GM21717 (cell line): ENCODE data around the gene VPS13D.

Experiments
- ATAC-seq: cut with Tn5 transposase; IDR thresholded peaks from one replicate; pipeline ENCODE4 v1.9.1; 2021; ENCODE audit warnings: mild to moderate bottlenecking, moderate library complexity; ENCODE audit not compliant: unreplicated experiment

Gene VPS13D

DNA sequence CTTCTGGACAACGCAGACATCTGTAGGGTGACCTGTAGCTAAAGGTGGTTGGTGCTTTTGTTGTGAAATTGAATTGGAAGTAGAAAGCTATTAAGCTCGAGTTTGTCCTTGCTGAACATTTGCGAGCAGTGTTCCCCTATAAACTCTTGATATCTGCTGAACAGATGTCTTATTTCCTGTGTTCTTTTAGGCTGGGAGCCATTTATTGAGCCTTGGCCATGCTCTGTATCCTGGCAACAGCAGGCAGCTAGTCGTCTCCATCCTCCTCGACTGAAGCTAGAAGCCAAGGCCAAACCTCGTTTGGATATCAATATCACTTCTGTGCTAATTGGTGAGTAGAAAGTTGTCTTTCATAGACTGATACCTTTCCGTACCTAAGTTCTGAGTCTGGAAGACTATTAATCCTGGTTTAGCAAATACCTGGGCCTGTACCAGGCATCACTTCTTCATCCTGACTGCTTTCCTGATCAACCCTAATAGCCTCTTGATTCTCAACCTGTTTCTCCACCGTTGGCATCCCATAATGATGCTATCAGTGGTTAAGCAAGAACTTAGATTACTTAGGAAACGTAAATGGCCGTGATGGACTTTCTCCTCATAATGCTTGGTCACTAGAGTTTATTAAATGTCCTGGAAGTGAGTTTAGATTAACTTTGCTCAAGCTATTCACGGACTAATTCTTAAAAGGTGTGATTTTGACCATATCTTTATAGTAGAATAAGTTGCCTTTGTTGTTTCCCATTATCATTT is 103.4 kb downstream of the VPS13D start:
- no peak for ATAC-seq

DNA sequence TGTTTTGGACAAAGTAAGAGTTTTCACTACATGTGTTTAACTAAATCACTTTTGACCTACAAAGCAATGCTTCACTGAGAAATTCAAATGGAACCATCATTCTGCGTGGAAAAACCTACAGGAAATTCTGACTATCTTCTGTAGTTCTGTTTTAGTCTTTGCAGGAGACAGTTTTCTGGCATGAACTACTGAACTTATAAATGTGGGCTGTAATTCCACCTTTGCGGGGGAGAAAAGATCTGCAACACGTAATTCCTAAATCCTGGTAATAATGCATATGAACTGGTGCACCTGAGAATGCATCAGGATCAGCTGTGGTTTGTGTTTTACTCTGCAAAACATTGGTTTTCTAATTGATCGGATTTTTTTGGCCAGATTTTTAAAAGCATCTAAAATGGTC is 106.0 kb downstream of the VPS13D start:
- ATAC-seq: no peak

DNA sequence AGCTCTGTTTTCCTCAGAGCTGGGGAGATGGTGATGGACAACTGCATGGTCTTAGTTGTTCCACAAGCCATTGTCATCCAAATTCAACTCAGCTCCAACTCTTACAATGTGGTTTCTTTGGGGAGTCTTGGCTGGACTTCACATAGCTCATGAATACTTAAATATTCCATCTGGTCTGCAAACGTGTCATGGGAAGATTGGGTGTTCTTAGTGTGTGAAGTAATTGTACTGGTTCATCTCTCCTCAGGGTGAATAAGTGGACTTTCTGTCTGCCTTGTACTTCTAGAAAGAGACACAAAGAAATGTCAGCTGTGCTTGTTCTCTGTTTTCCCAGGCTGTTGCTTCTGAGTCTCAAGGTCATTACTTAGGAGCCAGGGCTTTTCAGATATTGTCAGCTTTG is 106.6 kb downstream of the VPS13D start:
- ATAC-seq: no peak

DNA sequence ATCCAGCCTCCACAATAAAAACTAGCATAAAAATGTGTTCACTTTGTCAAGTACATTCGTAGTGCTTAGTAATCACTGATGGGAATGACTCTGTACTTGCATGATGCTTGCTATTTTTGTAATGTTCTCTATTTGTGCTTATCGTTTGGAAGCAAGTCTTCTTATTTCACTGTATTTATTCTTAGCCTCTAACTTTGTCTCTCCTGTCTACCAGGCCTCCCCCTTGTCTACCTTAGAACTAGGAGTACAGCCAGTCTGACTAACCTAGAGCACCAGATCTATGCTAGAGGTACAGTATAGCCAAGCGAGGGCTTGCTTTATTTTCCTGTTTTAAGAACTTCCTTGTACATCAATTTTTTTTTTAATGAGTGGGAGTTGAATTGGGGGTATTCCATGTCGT is 108.2 kb downstream of the VPS13D start:
- ATAC-seq: no peak

DNA sequence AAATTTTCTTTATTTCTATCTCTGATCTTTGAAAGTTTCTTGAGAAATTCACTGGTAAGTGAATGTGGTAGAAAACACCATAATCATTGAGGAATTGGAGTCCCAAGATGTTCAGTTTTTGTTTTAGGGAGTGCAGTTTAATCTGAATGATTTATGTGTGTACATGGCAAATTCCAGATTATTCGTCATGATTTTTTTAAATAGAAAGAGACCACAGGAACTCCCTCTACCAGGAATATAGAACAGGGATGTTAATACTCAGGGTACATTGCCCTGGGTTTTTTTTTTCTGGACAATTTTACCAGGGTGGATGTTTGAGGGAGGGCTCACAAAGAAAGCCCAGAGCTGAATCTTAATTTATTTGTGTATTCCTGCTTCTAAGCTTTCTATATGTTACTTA is 109.0 kb downstream of the VPS13D start:
- no peak for ATAC-seq

DNA sequence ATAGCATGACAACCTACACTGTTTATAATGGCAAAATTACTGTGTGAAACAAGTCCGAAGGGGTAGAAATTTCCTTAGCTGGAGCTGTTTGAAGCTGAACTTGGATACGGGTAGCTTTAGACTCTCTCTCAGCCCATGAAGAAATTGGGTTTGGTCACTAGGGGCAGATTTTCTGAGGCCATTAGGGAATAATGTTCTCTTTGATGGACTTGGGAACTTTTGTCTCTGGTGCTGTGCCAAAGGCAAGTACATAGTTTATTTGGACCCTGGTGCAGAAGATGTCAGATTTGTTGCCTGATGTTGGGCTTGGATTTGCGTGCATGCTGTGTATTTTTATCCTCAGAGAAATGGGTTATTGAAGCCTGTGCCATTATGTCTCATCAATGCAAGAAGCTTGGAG is 109.6 kb downstream of the VPS13D start:
- no peak for ATAC-seq

DNA sequence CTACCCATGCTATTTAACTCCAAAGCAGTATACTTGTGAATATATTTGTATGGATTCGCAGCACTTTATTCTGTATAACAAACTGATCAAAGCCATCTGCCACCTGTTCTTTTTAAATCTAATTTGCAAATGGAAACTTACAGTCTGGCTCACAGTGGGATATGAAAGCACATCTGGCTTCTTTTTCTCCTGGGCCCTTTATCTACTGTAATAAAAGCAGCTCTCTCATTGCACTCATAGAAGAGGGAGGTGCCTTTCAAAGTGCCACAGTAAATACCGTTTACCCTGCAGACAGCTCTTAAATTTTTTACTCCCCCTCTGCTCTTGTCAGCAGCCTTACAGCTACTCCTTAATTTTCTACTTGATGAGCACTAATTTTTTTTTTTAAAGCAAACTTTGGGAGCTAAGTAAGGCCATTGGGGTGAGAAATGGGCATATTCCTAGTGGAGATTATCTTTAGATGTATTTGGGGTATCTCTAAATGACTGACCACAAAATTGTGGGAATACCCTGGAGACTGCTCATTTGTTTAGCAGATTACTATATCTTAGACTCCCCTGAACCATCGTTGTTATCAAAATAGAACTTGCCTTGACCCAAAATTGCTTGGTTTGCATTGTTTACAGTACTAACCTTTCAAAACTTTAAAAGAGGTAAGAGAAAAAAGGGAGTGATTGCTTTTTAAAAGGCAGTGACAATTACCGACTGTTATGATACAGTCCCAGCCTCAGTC is 110.1 kb downstream of the VPS13D start:
- ATAC-seq: no peak

DNA sequence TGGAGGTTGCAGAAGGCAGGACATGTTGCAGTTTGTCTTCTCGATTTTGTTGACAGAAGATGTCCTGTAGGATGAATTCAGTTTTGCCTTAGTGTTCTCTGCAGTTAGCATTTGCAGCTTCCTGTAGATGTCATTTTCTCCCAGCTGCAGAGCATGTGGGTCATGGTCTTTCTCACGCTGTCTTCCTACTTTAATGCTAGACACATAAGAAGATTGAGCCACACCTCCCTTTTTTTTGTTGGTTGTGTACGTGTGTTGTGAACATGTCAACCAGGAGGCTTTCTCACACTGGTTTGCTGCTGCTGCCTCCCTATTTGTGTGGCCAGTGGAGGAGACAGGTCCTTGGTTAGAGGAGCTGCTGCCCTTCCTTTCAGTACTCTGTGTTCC is 110.7 kb downstream of the VPS13D start:
- no peak for ATAC-seq

DNA sequence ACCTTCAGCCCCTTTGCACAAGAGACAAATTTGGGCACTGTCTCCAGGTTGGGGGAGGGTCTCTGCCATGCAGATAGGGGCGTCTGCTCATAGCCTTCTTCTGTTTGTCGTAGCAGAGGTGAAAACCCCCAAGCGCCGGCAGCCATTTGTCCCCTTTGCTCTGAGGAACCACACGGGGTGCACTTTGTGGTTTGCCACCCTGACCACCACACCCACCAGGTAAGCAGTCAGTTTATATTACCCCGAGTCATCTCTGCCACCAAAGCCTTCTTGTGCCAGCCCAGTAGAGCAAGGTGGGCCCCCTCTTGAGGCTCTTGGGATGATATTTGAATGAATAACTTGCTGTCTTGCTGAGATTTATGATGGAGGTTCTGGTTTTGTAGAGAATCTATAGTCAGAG is 111.8 kb downstream of the VPS13D start:
- no peak for ATAC-seq

DNA sequence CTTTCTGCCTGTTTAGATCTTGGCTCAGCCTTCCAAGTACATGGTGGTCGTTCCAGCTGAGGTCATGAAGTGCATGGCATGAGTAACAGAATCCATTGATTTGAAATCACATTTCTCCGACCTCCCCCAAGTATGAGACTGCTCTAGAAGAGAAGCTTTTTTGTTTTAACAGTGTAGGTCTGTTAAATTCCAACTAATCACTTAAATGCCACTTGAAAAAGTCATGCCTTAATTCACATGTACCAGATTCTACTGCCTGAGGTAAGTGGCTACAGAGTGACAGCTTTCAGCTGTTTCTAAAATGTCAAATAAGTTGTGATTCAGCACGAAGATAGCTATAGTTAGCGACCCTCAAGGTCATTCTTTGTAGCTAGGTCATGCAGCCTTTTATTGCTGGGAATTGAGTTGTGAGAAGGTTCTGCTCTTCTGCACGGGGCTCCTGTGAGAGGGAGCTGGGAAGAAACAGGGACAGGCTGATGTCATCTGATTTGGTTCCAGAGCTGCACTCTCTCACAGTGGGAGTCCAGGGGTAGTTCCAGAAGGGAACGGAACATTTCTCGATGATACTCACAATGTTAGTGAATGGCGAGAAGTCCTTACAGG is 112.7 kb downstream of the VPS13D start:
- ATAC-seq: no peak

DNA sequence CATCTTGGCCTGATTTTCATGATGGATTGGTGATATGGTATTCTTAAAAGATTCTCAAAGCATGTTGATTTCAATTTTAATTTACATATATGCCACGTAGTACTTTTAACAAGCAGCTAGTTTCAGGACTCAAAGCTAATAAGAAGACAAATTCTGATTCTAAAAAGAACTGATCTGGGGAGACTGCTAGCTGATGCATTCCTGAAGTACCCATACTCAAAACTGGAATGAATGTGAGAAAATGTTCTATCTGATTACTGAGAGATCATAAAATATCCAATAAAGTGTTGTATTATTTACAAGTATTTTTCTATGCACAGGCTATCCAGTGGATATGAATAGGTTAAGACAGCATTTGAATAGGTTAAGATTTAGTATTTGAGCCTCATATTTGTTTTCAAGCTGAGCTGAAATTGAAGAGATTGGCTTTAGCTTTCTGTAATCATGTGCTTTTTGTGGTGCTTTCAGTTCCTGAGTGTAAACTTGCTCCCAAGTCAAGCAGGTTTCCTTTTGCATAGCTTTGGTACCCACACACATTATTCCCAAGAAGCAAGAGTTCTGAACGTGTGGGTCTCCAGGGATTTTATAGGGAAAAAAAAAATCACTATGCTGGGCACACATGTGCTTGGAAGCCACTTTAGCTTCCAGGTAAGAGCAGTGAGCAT is 114.1 kb downstream of the VPS13D start:
- no peak for ATAC-seq

DNA sequence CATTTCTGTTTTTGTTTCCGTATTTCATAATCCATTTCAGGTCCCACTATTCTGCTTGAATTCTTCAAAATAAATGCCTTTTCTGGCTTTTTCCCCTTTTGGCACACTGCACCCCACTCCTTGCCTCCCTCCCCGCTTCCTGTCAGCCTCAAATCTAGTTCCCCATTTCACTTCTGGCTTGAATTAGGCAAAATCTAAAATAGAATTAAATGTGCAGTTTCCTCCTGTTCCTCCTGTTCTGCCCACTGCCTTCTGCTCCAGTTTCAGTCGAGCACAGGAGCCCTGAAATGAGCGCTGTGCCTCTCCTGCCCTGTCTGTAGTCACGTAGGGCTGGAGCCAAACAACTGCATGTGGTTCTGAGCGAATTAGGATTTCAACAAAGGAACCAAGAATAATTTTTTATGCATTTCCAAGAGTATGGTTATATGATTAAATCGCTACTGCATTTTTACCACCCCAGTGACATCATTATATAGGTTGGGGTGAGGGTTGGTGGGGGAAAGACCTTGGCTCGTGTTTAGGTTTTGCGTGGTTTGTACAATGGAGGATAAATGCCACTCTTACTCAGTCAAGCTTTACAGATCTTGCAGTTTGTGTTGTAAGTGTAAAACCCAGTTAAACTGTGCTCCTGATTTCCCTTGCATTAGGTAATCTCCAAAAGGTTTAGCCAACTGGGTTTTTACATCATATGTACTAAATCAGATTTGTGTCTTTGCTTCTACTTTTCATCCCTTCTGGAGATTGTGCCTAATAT is 114.9 kb downstream of the VPS13D start:
- ATAC-seq: no peak

DNA sequence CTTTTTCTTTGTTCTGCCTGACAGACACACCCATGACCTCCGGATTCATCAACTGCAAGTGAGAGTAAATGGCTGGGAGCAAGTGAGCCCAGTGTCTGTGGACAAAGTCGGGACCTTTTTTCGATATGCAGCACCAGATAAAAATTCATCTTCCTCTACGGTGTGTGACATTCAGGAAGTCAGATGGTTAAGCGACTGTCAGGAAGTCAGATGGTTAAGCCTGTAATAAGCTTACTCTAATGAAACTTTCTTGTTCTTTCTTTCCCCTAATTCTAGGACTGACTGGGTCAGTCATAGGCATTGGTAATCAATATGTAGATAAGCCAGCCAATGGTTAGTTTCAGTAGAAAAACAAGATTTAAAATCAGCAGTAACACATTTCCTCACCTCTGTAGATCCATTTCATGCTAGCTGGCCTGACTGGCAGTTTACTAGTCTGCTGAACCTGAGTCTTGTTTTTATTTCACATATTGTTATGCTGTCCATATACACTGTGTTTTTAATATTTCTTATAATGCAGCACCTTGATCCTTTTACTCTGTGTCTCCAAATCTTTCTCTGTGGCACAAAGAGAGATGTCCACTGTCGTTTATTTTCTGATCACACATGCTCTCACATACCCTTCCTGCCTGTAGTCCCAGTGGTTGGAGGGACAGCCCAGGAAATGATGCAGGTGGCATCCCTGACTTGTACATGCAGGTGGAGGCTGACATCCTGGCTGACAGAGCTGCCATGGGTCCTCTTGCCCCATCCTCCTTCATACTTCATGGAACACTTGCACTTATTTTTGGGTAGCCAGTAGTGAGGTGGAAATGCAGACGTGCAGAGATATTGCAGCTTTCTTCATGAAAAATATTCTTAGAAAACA is 115.8 kb downstream of the VPS13D start:
- no peak for ATAC-seq

DNA sequence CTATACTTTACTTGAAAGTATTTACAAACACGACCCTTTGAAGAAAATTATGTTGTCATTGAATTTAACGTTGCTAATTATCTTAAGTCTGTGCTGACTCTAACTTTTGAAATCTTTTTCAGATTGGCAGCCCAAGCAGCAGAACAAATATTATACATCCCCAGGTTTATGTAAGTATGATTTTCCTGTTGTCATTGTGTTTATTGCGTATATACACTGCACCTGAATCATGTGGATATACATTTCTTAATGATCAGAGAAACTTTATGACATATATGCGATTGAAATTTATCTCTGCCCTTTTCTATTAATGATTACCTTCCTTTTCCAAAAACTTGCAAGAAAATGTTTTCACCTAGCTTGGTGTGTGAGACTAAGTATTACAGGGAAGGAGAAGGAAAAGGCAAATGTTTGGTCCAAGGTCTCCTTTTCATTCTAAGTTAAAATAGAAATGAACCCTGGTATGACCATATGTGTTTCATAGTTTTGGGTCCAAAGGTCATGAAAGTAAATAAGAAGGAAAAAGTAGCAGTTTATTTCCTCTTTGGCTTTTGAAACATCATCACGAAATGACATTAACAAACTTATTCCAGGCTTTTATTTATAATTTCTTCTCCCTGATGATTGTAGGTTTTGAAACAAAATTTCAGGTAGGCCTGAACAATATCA is 116.8 kb downstream of the VPS13D start:
- ATAC-seq: no peak

DNA sequence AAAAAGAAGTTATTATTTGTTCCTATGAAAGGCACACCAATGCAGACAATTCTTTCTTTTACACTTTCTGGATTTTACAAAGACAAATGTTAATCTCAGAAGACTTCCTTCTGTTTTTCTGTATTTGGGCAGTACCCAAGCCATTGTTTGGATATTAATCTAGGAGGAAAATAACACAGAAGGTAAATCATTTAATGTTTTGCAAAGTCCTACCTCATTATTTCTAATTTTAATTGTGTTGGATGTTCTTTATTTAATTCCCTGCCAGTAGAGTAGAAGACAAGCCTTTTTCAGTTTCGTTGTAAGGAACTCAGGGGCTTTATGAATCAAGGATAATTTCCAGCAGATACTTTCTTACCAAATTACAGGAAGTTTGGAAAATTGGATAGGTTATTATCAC is 118.3 kb downstream of the VPS13D start:
- no peak for ATAC-seq

DNA sequence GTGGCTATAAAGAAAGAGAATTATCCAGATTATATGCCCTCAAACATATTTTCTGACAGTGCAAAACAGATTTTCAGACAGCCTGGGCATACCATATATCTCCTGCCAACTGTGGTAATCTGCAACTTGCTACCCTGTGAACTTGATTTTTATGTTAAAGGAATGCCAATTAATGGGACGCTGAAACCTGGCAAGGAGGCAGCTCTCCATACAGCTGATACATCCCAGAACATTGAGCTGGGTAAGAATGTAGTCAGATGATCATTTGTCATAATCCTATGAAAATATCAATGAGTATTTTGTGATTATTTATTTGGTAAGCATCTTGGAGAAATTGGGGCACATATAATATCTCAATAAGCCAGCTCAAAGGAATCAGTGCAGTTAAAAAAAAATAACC is 124.2 kb downstream of the VPS13D start:
- no peak for ATAC-seq

DNA sequence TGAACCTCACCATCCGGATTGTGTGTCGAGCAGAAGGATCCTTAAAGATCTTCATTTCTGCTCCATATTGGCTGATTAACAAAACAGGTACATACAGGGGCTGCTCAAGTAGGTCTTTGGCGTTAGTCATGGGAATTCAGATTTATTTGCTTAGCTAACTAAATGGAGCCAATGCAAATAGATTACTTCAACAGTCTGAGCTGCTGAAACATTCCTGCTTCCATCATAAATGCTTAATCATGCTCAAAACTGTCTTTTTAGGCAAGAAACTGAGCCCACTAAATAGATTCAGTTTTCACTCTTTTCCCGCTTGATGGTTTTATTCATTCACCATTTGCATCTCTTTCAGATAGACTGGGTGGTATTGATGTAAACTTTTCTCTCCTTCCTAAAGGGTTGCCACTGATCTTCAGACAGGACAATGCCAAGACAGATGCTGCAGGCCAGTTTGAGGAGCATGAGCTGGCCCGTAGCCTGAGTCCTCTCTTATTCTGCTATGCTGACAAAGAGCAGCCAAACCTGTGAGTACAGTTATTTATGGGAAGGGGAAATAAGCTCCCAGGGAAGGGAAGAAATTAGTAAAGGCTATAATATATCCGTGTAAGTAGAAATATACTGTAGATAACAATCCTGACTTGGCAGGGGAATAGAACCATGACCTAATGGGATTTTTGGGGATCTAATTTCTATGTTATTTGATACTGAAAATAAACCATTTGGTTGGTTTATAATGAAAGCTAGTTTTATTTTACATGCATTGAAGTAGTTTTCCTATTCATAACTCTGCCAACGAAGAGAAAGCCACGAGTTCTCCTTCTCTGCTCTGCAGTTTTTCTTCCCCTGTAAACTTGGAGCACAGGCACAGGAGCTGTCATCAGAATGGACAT is 126.4 kb downstream of the VPS13D start:
- no peak for ATAC-seq

DNA sequence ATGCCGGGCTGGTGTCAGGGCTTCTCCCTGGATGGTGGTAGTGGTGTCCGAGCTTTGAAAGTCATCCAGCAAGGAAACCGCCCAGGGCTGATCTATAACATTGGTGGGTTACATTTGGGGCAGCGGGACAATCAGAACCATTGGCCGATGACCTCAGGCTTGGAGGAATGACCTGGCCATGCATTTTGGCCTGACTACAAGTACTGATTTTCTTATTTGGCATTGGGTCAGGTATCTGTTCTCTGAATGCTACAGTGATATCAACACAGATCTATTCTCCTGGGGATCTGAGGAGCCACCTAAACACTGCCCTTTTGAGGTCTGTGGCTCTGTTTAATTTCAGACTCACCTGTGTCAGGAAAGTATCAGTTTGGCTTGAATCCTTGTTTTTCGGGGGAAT is 128.7 kb downstream of the VPS13D start:
- ATAC-seq: no peak
